GM12865 (cell line): ENCODE measurements around the gene PUSL1.

Source experiments
- DNase-seq: peaks from one replicate; pipeline ENCODE4 v3.0.0; 2010; ENCODE audit warnings: low read depth
- H3K4me3 ChIP-seq: 2 replicates; pipeline ENCODE4 v1.5.1; 2011; ENCODE audit warnings: mild to moderate bottlenecking, low read depth, low read length, control low read depth
- CTCF ChIP-seq: IDR thresholded peaks from 2 replicates; pipeline ENCODE4 v1.5.1; 2011; ENCODE audit warnings: low read length, control low read depth, low read depth, inconsistent platforms; ENCODE audit not compliant: insufficient read depth; ENCODE audit errors: missing control alignments

PUSL1 gene

DNA sequence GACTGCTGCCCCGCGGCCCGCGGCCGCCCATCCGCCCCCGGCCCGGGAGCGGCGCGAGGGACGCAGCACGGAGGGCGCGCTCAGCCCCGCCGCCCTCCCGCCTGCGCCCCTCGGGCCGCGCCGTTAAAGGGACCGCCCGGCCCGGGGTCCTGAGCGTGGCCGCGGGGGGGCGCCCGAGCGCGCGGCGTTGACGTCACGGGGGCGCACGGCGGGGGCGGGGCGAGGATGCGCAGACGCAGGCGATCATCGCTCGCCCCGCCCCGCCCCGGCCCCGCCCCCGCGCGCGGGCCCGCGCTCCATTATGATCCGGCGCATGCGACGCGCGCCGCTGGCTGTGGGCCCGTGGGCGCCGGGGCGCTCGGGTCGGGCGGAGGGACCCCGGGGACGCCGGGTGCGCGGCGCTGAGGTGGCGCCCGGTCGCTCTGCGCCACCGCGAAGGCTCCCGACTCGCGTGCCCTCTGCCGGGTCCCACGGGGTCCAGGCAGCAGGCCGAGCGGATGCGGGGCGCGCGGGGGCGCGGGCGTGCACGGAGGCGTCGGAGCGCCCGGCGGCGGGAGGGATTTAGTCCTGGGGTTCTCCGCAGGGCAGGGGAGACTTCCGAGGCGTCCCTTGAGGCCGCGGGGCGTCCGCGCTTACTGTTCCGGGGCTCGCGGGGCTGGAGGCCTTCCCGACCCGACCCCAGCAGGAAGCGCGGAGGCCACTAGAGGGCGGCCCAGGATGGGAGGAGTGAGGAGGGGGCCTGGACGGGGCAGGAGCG, 41.0 kb downstream of the PUSL1 start, which contains the start of gene DVL1:
Gene DVL1 (minus strand): TSS at position 163 of the 757 bp plus-strand sequence. CDS start 353 bp downstream, outside the sequence.
- H3K4me3 ChIP-seq, result peak within 1 kb of the TSS; percentile 77
- TF ChIP-seq CTCF, result peak; percentile 56
- peak; percentile 79 for DNase-seq

GRCh38 chr1:1351511-1352427, 43.4 kb downstream of the PUSL1 start:
- H3K4me3 ChIP-seq, result no peak overlapping the region
- no peak for DNase-seq
- TF ChIP-seq CTCF, result no peak

GRCh38 chr1:1352786-1353388, 44.5 kb downstream of the PUSL1 start:
- DNase-seq, result no peak
- TF ChIP-seq CTCF, result no peak
- no peak overlapping the region for H3K4me3 ChIP-seq

DNA sequence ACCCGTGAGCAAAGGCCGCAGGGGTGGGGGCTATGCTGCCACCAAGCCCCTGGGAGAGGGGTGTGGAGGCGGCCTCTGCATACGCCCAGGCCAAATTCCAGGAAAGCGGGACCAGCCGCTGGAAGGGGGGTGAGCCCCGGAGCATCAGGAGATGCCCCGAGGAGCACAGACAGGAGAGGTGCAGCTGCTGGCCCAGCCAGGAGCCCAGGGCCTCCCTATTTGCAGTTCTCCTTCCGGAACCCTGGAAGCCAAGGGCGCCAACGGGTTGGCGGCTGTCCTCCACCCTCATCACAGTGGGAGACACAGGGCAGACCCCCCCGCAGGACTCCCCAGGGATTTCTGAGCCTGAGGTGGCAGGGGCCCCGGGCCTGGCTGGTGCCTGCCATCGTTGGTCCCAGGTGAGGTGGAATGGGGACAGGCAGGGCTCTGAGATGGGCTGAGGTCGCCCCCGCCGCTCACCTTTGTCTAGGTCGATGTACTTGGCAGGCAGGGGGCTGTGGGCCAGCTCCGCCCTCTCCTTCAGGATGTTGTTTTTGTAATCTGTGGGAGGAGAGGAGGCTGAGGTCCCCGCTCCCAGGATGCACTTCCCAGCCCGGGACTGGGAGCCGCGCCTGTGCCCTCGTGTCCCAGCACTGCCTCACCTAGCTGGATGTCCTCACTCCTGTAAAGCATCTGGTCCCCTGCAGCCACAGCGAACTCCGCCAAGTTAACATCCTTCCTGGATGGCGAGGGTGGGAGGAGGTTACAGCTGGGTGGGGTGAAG, 45.2 kb downstream of the PUSL1 start:
- H3K4me3 ChIP-seq, result no peak overlapping the region

GRCh38 chr1:1354271-1355247, 46.2 kb downstream of the PUSL1 start:
- no peak overlapping the region for H3K4me3 ChIP-seq
- no peak for DNase-seq
- no peak for TF ChIP-seq CTCF

More for the DNA sequence above, 45.2 kb downstream of the PUSL1 start:
- no peak for TF ChIP-seq CTCF
- DNase-seq, result no peak
